ENCODE measurements around the gene MYO18A. TPM values are rescaled to one million over a fixed set of nuclear protein-coding genes. Genes with fewer than 3 reads are reported as not detected.
"Not testable (repeated sequence)": the region's sequence is repeated elsewhere in the genome, so short reads cannot be mapped to it uniquely, and the experiment has no call there.

Gene MYO18A
- total RNA-seq, 2 experiments from 2014 or later: 27.5 to 29.6 TPM

DNA sequence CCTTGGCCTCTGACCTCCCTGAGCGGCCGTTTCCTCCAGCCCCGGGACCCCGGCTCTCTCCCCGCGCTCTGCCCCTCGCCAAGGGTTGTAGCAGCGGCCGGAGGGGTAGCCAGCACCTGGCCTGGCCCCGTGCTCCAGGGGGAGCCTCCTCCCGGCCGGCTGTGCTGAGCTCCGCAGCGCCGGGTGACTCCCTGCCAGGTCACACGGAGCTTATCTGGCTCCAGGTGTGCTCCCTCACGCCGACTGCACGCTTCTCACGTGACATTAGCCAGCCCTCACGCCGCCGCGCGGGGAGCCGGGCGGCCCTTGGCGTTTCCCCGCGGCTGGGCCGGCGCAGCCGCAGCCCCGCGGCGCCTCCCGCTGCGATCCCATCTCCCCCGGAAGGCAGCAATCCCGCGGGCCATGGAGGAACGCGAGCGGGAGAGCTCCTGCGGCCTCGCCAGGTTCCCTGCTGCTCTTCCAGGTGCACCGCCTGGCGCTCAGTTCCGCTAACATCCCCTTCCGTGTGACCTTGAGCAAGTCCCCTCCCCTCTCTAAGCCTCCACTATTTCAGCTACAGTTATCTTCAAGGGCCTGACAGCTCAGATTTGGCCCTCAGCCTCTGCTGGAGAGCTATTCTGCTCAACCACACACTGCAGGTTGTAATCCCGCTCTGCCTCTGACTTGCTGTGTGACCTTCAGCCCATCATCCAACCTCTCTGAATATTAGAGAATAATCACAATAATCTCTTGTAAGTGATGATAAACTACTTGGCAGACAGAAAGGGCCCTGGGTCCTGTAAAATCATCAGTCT, 3.4 kb downstream of the MYO18A start:
- POLR2A ChIA-PET: interaction anchor here (0.6 to 2.2 kb wide), 5 partner anchors 28 to 392 kb away, joined by 3 to 8 read pairs (median 6); partner anchors contain the start of gene TP53I13
- CTCF ChIA-PET: interaction anchor here (0.8 to 11.4 kb wide), 6 partner anchors 29 to 211 kb away, joined by 3 to 144 read pairs (median 6); no protein-coding TSS in a partner anchor

- POLR2A ChIA-PET: interaction anchor here (2.2 kb wide), 1 partner anchor 36 kb away, joined by 8 read pairs; no protein-coding TSS in a partner anchor
- CTCF ChIA-PET: interaction anchor here (1.0 to 11.4 kb wide), 4 partner anchors 27 to 59 kb away, joined by 3 to 144 read pairs (median 12); no protein-coding TSS in a partner anchor
These were observed 4.8 kb downstream of the MYO18A start for GRCh38 chr17:29175349-29175748.

DNA sequence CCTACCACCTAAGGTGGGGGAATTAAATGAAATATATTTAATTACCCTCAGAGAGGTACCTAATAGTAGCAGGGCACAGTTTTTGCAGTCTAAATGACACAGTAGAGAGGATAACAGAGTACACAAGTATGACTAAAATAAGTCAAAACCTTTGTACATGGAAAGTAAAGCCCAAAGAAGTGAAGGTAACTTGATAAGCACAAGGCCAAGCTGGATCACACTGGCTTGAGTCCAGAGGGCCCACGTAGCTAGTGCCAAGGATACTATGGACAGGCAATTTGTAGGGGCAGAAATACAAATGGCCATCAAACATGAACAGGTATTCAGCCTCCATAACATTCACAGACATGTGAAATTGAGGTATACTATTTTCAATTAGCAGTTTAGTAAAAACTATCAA, 7.6 kb downstream of the MYO18A start:
- POLR2A ChIA-PET: interaction anchor here (0.6 kb wide), 1 partner anchor 7 kb away, joined by 3 read pairs; the partner anchor contains the start of gene MYO18A
- CTCF ChIA-PET: interaction anchor here (1.5 to 11.4 kb wide), 2 partner anchors 8 to 25 kb away, joined by 3 to 144 read pairs; partner anchors contain the start of gene MYO18A

GRCh38 chr17:29170682-29171081, 9.5 kb downstream of the MYO18A start:
- ChIA-PET CTCF (no interaction called here), POLR2A (no interaction called here)

GRCh38 chr17:29169806-29170591, 10.2 kb downstream of the MYO18A start:
- ChIA-PET CTCF (no interaction called here), POLR2A (no interaction called here)

- POLR2A ChIA-PET, CTCF ChIA-PET: not testable (repeated sequence)
These were observed 11.5 kb downstream of the MYO18A start for GRCh38 chr17:29168759-29169126.

DNA sequence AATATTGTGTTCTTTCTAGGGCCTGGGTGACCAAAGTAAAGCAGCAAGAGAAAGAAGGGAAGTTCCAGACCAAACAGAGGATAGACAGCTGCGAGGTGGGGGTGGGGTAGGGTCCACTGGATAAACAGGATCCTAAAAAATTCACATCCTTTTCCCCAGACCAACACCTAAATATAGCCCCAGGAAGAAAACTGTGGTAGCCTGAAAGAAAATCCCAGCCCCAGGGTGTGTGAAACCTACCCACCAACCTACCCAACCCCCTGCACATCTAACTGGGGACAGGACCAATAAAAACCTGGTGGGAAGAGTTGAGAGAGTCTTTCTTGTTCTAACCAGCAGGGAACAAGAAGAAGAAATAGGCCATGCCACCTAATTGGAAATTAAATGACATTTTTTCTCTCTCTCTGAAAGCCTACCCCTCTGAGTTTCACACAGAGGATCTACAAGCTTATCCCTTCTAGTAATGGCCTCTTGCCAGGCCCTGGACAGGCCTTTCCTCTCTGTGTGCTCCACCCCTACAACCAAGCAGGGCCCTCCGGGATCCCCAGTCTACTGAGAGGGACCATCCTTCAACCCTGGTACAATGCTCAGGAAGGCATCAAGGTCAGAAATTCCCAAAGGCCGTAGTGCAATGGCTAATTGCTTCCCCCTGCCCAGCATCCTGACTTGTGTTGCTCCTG, 12.0 kb downstream of the MYO18A start:
- ChIA-PET POLR2A (no interaction called here), CTCF (no interaction called here)

DNA sequence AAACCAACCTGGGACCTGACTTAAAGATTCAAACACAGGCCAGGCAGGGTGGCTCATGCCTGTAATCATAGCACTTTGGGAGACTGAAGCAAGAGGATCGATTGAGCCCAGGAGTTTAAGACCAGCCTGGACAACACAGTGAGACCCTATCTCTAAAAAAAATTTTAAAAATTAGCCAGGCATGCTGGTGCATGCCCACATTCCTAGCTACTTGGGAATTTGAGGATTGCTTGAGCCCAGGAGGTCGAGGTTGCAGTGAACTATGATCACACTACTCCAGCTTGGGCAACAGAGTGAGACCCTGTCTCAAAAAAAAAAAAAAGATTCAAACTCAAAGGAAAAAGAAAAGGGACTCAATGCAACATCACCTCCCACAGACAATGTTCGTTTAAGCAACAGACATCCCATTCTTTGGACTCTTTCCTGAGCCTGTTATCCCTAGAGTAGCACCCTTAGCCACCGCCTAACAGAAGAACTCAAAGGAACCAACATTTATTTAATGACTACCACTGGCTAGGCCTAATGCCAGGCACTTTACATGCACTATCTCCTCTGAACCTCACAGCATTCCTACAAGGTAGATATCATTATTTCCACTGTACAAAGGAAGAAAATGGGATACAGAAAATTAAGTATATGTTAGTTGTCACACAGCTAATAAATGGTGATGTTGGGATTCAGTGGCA, 12.7 kb downstream of the MYO18A start:
- CTCF ChIA-PET: no interaction called here
- POLR2A ChIA-PET: no interaction called here

DNA sequence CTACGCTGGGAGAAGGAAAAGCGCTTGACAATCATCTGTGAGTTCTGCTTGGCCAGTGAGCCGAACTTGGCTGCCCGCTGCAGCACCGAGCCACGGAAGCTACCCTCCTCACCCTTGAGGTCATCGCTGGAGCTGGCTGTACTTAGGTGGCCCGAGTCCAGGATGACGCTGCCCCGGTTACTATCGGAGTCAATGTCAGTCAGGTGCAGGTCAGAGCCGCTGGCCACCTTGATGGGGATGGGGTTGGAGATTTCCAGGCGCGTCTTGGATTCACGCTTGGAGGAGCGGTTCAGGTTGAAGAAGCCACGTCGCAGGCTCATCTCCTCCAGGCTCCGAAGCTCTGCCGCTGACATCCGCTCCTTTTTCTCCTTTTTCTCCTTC, 13.7 kb downstream of the MYO18A start:
- ChIA-PET POLR2A (no interaction called here), CTCF (interaction anchor here (1.2 kb wide), 1 partner anchor 21 kb away, joined by 3 read pairs; no protein-coding TSS in a partner anchor)

GRCh38 chr17:29165800-29166506, 14.2 kb downstream of the MYO18A start:
- POLR2A ChIA-PET: no interaction called here

GRCh38 chr17:29165261-29165660, 14.9 kb downstream of the MYO18A start:
- ChIA-PET POLR2A (no interaction called here), CTCF (interaction anchor here (0.5 to 1.1 kb wide), 4 partner anchors 16 to 173 kb away, joined by 3 to 4 read pairs (median 3); no protein-coding TSS in a partner anchor)

More at GRCh38 chr17:29165800-29166506, 14.2 kb downstream of the MYO18A start:
- CTCF ChIA-PET: interaction anchor here (0.5 to 1.2 kb wide), 5 partner anchors 15 to 173 kb away, joined by 3 to 4 read pairs (median 3); no protein-coding TSS in a partner anchor

DNA sequence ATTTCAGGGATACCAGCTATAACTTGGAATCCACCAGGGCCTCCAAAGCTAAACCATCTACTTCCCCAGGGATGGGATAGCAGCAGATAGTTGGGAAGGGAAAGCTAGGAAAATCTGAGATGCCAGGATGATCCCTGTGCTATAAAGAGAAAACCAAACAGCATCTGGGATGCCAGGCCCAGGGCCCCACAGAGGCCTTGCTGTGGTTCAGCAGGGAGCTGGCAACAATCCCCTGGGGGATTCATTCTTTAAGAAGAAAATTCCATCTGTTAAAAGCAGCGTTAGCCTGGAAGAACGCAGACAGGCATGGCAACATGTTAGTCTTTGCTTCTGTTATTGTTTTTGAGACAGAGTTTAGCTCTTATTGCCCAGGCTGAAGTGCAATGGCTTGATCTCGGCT, 16.6 kb downstream of the MYO18A start:
- CTCF ChIA-PET: interaction anchor here (1.6 to 2.6 kb wide), 2 partner anchors 15 to 55 kb away, joined by 5 to 10 read pairs; no protein-coding TSS in a partner anchor
- POLR2A ChIA-PET: no interaction called here

- POLR2A ChIA-PET: no interaction called here
- CTCF ChIA-PET: interaction anchor here (1.2 to 2.6 kb wide), 3 partner anchors 14 to 56 kb away, joined by 3 to 10 read pairs (median 5); partner anchors contain the start of gene MYO18A
These were observed 17.3 kb downstream of the MYO18A start for GRCh38 chr17:29162909-29163341.

DNA sequence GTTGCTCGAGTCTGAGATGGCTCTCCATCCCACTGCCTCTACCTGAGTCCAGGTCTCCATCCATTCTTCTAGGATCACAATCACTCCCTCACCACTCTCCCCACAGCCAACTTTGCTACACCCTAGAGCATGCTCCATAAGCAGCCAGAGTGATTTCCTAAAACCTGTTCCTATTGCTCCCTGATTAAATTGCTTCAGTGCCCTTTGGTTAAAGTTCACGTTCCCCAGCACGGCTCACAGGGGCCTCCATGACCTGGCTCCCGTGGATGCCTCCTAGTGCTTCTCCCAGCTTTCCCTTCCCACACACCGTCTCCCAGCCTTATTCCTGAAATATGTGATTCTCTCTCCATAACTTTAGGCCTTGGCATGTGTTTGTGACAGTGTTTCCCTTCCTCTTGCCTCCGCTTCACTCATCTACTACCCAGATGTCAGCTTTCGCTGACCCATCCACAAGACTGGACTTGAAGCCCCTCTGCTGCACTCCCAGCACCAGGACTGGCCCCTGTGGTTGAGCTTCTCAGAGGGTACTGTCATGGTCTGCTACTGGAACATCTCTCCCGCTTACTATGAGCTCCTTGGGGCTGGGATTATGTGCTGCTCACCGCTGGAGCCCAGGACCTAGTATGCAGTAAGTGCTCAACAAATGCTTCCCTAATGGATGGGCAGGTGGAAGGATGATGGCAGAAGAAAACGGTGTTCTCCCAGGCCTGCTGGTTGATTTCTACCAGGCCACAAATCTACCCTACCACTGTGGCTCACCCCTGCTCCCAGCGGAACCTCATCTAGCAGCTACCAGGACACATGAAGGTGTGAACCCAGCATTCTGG, 17.9 kb downstream of the MYO18A start:
- POLR2A ChIA-PET: no interaction called here
- CTCF ChIA-PET: interaction anchor here (0.7 to 2.6 kb wide), 3 partner anchors 13 to 38 kb away, joined by 3 to 10 read pairs (median 5); partner anchors contain the start of gene MYO18A

GRCh38 chr17:29160253-29160652, 19.9 kb downstream of the MYO18A start:
- POLR2A ChIA-PET: no interaction called here

DNA sequence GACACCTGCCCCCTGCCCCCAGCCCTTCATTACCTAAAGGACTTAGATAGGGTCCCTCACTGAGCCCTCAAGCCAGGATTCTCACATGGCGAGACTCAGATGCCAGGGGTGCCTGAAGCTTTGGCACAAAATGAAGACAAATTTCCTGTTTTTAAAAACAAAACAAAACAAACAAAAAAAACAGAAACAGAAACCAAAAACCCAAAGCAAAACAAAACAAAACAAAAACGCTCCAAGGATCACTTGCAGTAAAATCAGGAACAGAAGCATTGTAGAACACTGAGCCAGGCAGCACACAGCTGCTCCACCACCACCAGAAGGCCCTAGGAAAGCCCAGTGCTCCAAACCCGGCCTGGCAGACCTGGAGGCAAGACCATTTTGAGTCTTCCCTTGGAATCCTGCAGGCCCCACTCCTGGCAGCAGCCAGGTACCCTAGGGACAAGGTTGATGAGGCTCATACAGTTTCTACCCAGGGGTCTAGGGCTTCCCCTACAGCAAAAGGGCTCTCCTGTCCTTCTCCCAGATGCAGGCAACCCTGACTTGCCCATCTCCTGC, 20.8 kb downstream of the MYO18A start:
- CTCF ChIA-PET: interaction anchor here (1.5 to 1.7 kb wide), 2 partner anchors 10 to 22 kb away, joined by 4 to 6 read pairs; no protein-coding TSS in a partner anchor
- POLR2A ChIA-PET: no interaction called here

More at GRCh38 chr17:29160253-29160652, 19.9 kb downstream of the MYO18A start:
- CTCF ChIA-PET: interaction anchor here (1.5 kb wide), 1 partner anchor 11 kb away, joined by 6 read pairs; no protein-coding TSS in a partner anchor

Measured in activated CD8-positive, alpha-beta memory T cell treated with anti-CD3 and anti-CD28 coated beads for 36 hours (primary cell).